ENCODE measurements around the gene LRP4.

The LRP4 gene

DNA sequence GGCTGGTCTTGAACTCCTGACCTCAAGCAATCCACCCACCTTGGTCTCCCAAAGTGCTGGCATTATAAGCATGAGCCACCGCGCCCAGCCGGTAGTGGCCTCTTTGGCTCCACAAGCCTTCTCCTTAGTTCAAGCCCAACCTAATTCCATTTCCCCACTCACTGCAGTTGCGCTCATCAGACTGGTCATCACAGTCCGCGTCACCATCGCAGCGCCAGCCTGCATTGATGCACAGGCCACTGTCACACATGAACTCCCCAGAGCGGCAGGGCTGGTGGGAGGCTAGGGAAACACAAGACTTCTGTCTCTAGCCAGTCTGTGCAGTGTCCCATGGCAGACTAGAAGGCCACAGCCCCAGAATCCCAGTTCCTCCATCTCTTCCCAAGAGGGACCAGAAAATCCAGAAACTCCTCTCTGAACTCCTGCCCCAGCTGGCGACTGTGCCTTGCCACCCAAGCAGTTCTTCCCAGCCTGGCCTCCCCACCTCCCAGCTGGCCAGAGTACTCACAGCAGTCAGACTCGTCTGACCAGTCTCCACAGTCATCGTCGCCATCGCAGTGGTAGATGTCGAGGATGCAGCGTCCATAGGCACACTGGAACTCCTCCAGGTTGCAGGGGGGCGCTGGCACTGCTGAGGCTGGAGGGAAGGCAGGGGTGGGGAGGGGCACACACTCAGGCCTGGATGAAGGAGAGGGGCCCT is 19.8 kb downstream of the LRP4 start:
- ChIA-PET POLR2A (no interaction called here), CTCF (interaction anchor here (0.6 to 1.5 kb wide), 5 partner anchors 19 to 263 kb away, joined by 3 to 6 read pairs (median 3); no protein-coding TSS in a partner anchor)
- TF ChIP-seq, protein P1, sequence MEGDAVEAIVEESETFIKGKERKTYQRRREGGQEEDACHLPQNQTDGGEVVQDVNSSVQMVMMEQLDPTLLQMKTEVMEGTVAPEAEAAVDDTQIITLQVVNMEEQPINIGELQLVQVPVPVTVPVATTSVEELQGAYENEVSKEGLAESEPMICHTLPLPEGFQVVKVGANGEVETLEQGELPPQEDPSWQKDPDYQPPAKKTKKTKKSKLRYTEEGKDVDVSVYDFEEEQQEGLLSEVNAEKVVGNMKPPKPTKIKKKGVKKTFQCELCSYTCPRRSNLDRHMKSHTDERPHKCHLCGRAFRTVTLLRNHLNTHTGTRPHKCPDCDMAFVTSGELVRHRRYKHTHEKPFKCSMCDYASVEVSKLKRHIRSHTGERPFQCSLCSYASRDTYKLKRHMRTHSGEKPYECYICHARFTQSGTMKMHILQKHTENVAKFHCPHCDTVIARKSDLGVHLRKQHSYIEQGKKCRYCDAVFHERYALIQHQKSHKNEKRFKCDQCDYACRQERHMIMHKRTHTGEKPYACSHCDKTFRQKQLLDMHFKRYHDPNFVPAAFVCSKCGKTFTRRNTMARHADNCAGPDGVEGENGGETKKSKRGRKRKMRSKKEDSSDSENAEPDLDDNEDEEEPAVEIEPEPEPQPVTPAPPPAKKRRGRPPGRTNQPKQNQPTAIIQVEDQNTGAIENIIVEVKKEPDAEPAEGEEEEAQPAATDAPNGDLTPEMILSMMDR (IDR thresholded peaks at IDR 0.05; ENCODE audit: insufficient read depth, low read length, missing control alignments): no peak
- DNase-seq (ENCODE audit: low read depth, low spot score): no peak
- H3K4me3 ChIP-seq (ENCODE audit: low read depth, low read length): no peak overlapping the region

DNA sequence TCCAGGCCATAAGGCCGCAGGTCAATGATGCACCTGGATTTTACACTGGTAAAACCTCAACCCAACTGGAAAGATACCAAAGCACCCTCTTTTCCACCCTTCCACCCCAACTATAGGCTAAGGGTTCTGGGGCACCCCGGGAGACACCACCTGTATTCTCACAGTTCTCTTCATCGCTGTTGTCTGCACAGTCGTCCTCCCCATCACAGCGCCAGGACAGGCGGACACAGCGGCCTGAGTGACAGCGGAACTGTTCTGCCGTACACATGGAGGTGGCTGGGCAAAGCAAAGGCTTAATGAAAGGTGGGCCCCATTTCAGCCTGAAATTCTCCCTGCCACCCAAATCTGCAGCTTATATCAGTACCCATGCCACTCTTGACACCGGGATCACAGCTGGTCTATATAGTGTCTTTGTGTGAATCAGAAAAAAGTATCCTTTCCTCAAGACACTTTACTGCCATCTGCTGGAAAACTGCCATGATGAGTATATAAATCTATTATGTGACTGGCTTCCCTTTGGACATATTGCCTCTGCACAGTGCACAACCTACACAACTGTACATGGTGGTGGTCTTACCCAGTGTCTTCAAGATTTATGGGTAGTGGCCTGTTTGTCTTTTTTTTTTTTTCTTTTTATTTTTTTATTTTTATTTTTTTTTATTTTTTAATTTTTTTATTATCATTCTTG is 21.5 kb downstream of the LRP4 start:
- DNase-seq (ENCODE audit: low read depth, low spot score): no peak
- ChIA-PET CTCF (interaction anchor here (0.9 to 7.4 kb wide), 8 partner anchors 10 to 281 kb away, joined by 3 to 152 read pairs (median 5); no protein-coding TSS in a partner anchor), POLR2A (no interaction called here)
- no peak overlapping the region for H3K4me3 ChIP-seq (ENCODE audit: low read depth, low read length)
- TF ChIP-seq, protein P1 (IDR thresholded peaks at IDR 0.05; ENCODE audit: insufficient read depth, low read length, missing control alignments): no peak

DNA sequence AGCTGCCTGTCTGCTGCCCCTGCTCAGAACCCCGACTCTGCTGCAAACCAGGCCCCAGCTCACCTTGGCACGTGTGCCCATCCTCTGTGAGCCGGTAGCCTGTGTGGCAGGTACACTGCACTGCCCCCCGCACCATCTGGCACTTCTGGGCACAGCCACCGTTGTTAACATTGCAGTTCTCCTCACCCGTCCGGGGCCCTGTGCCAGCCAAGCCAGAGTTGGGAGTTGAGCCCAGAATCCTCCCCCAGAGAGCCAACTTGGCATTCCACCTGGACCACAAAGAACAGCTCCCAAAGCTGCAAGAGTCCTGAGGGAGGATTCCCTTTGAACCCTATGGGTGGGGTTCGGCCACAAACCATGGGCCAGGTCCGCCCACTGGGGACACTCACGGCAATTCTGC is 22.5 kb downstream of the LRP4 start:
- ChIA-PET CTCF (interaction anchor here (0.6 to 7.4 kb wide), 10 partner anchors 8 to 282 kb away, joined by 3 to 152 read pairs (median 6); no protein-coding TSS in a partner anchor), POLR2A (no interaction called here)
- no peak overlapping the region for H3K4me3 ChIP-seq (ENCODE audit: low read depth, low read length)
- no peak for DNase-seq (ENCODE audit: low read depth, low spot score)
- TF ChIP-seq, protein P1 (IDR thresholded peaks at IDR 0.05; ENCODE audit: insufficient read depth, low read length, missing control alignments): no peak

DNA sequence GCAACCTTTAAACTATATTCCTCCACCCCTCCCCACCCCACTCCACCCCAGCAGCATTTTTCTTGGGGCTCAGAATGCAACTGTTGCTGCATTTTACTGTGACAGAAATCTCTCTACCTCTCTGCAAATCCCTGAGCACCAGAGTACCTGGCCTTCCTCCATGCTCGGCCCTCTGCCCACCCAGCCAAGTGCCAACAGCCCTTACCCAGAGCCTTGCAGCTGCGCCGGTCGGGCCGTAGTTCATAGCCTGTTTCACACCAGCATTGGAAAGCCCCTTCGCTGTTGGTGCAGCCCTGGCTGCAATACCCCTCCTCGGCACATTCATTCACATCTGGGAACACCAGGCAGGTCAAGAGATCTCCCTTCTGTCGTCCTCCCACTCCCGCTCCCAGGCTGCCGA is 23.4 kb downstream of the LRP4 start:
- no peak overlapping the region for H3K4me3 ChIP-seq (ENCODE audit: low read depth, low read length)
- DNase-seq (ENCODE audit: low read depth, low spot score): no peak
- TF ChIP-seq, protein P1 (IDR thresholded peaks at IDR 0.05; ENCODE audit: insufficient read depth, low read length, missing control alignments): no peak
- ChIA-PET CTCF (interaction anchor here (1.3 to 7.4 kb wide), 9 partner anchors 11 to 460 kb away, joined by 3 to 152 read pairs (median 6); no protein-coding TSS in a partner anchor), POLR2A (no interaction called here)

DNA sequence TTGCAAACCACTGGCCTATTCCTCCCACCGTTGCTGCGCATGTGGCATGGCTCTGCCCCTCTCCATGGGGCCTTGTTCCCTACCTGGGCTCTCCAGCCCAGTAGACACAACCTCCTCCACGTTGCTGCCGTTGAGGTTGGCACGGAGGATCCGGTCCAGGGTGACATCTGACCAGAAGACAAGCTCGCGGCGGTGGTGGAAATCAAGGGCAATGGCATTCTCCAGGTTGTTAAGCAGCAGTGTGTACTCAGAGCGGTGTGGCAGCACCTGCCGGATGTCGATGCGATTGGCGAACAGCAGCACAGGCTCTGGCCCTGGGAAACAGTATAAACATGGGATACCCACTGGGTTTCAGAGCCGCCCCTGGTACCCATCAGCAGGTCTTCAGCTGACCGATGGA is 23.8 kb downstream of the LRP4 start:
- H3K4me3 ChIP-seq (ENCODE audit: low read depth, low read length): no peak overlapping the region
- TF ChIP-seq, protein P1 (IDR thresholded peaks at IDR 0.05; ENCODE audit: insufficient read depth, low read length, missing control alignments): no peak
- ChIA-PET POLR2A (no interaction called here), CTCF (interaction anchor here (1.0 to 7.4 kb wide), 7 partner anchors 18 to 460 kb away, joined by 3 to 152 read pairs (median 5); no protein-coding TSS in a partner anchor)
- DNase-seq (ENCODE audit: low read depth, low spot score): no peak

DNA sequence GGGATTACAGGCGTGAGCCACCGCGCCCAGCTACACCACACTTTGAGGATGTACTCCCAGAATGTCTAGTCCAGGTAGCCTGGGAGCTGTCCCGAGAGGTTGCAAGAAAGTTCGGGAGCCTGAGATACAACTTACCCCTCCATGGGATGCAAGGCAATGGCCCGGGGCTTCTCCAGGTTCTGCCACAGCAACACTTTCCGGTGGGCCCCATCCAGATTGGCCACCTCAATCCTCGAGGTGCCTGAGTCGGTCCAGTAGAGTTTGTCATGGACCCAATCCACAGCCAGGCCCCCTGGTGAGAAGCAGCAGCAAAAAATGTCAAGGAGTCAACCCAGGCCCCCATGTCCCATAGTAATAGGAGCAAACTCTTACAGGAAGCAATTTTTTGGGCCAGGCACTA is 25.5 kb downstream of the LRP4 start:
- H3K4me3 ChIP-seq (ENCODE audit: low read depth, low read length): no peak overlapping the region
- CTCF ChIA-PET: interaction anchor here (2.8 to 7.4 kb wide), 5 partner anchors 20 to 269 kb away, joined by 8 to 152 read pairs (median 22); no protein-coding TSS in a partner anchor
- TF ChIP-seq, protein P1 (IDR thresholded peaks at IDR 0.05; ENCODE audit: insufficient read depth, low read length, missing control alignments): no peak
- DNase-seq (ENCODE audit: low read depth, low spot score): no peak
- POLR2A ChIA-PET: interaction anchor here (0.6 kb wide), 1 partner anchor 270 kb away, joined by 3 read pairs; no protein-coding TSS in a partner anchor

Measured in AG04449 (cell line).